ENCODE measurements around the gene INPP5J. TPM values are rescaled to one million over a fixed set of nuclear protein-coding genes. Genes with fewer than 3 reads are reported as not detected.
A peak's percentile ranks its signal among the peaks of the same experiment; 100 is the strongest.

The INPP5J gene
- total and polyA plus RNA-seq, 2 of the 13 experiments (the other 11 are each of a cell fraction or from before 2014, with no cell fraction given), result 0.24 to 1.1 TPM

GRCh38 chr22:31080848-31081649 lies 41.7 kb upstream of the INPP5J start, which contains the start of gene SMTN (continued):
- TF ChIP-seq HNF1A (IDR thresholded peaks at IDR 0.05; ENCODE audit: low read depth) (no peak), HNF1A (CRISPR knock-in tag; IDR thresholded peaks at IDR 0.05; ENCODE audit: borderline replicate concordance) (0 out of 2 replicates have a peak, but pooled peaks have one; percentile 9), POGZ (CRISPR knock-in tag; IDR thresholded peaks at IDR 0.05) (peak; percentile 46; the same call in 1 of the 2 replicates), POLR2G (IDR thresholded peaks at IDR 0.05; ENCODE audit: low read depth, low read length) (peak; percentile 80), REXO4 (CRISPR knock-in tag; IDR thresholded peaks at IDR 0.05; ENCODE audit: borderline replicate concordance) (no peak), TMF1 (CRISPR knock-in tag; IDR thresholded peaks at IDR 0.05; ENCODE audit: low read depth) (0 out of 2 replicates have a peak, but pooled peaks have one; percentile 37), PLSCR1 (CRISPR knock-in tag; IDR thresholded peaks at IDR 0.05; ENCODE audit: borderline replicate concordance) (peak; percentile 24; the same call in 1 of the 2 replicates), NCOR1 (IDR thresholded peaks at IDR 0.05; ENCODE audit: borderline replicate concordance, low read length) (peak; percentile 33; the same call in 1 of the 2 replicates), THAP7 (CRISPR knock-in tag; IDR thresholded peaks at IDR 0.05) (peak; percentile 57; the same call in 1 of the 2 replicates), HIVEP1 (CRISPR knock-in tag; IDR thresholded peaks at IDR 0.05) (peak; percentile 59; the same call in 1 of the 2 replicates), PRPF4 (IDR thresholded peaks at IDR 0.05; ENCODE audit: low read depth, low read length, poor library complexity, severe bottlenecking) (no peak), DMAP1 (CRISPR knock-in tag; IDR thresholded peaks at IDR 0.05) (peak; percentile 27; the same call in 1 of the 2 replicates), SAP130 (CRISPR knock-in tag; IDR thresholded peaks at IDR 0.05; ENCODE audit: low read depth) (peak; percentile 85), ATF4 (CRISPR knock-in tag; IDR thresholded peaks at IDR 0.05) (no peak), ZNF501 (CRISPR knock-in tag; IDR thresholded peaks at IDR 0.05) (peak; percentile 88), ZBTB37 (CRISPR knock-in tag; IDR thresholded peaks at IDR 0.05) (no peak), JUNB (CRISPR knock-in tag; IDR thresholded peaks at IDR 0.05; ENCODE audit: borderline replicate concordance) (no peak), PCBP2 (optimal IDR thresholded peaks at IDR 0.05; ENCODE audit: low read depth, low read length, poor library complexity, severe bottlenecking) (no peak), ZNF552 (CRISPR knock-in tag; IDR thresholded peaks at IDR 0.05; ENCODE audit: borderline replicate concordance) (no peak)
